GM19438 (cell line): Measurements from ENCODE around the gene UBE4B.
"Not testable (repeated sequence)": the region's sequence is repeated elsewhere in the genome, so short reads cannot be mapped to it uniquely, and the experiment has no call there.

Source experiments
- ATAC-seq: cut with Tn5 transposase; IDR thresholded peaks from one replicate; pipeline ENCODE4 v1.9.1; 2021; ENCODE audit warnings: low read depth; ENCODE audit not compliant: unreplicated experiment

UBE4B gene

DNA sequence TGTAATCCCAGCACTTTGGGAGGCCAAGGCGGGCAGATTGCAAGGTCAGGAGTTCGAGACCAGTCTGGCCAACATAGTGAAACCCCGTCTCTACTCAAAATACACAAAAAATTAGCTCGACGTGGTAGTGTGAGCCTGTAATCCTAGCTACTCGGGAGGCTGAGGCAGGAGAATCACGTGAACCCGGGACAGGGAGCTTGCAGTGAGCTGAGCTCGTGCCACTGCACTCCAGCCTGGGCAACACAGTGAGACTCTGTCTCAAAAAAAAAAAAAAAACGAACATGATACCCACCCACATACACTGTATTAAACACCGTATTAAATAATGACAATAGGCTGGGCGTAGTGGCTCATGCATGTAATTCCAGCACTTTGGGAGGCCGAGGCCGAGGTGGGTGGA lies 172.4 kb downstream of the UBE4B start:
- not testable (repeated sequence) for ATAC-seq

GRCh38 chr1:10207810-10208209 lies 175.1 kb downstream of the UBE4B start:
- no peak for ATAC-seq

DNA sequence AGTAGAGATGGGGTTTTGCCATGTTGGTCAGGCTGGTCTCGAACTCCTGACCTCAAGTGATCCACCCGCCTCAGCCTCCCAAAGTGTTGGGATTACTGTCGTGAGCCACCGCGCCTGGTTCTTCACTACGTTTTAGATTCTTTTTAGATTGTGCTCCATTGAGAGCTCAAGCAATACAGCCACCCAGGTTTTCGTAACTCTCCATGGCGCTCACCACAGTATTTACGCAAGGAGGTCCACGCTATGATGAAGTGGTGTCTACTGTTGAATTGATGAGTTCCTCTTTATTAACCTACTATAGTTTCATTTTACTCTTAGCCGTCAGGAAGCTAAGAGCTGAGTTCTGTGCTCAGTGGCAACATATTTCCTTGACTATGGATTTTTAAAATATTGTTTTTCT lies 175.8 kb downstream of the UBE4B start:
- no peak for ATAC-seq

- no peak for ATAC-seq
Observed at GRCh38 chr1:10209590-10209904, 176.8 kb downstream of the UBE4B start.

- ATAC-seq = peak; percentile 99
Observed at GRCh38 chr1:10209905-10210810, 177.4 kb downstream of the UBE4B start, which contains the start of gene KIF1B. Gene KIF1B, plus strand, starts transcription at chr1:10210570. Its CDS starts 21,759 bp downstream, at chr1:10232329.

DNA sequence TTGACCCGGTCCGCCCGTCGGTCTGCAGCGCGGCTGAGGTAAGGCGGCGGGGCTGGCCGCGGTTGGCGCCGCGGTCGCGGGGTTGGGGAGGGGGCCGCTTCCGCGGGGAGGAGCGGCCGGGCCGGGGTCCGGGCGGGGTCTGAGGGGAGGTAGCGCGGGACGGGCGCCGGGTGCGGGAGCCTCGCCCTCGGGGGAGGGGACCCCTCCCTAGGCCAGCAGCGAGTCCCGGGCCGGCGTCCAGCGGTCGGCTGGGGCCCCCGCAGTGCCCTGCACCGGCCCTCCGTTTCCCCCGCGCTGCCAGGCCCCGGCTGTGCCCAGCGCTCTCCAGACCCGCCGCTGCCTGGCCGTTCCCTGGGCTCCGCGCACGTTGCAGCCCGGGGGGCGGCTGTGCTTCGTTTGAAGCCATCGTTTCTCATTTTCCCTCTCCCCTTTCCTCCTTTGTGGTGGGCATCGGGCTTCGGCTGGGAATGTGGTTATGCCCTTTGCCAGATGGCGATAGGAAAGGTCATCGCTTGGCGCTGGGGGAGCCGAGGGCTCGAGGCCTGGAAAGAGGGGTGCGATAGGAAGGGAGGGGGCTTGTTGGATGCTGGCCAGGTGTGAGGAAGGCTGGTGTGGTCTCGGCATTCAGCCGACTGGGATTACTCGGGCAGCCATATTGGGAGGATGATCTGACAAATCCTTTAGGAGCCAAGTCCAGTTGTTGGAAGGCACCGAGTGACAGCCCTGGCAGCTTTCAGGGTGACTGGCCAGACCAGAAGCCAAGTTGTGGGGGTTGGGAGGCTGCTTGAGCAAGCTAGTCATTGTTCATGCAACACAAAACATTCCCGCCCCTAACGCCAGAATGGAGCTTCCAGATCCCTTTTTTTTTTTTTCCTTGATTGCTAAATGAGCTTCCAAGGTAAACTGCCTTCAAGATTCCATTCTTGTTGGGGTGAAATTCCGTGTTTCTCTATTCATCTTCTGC lies 178.4 kb downstream of the UBE4B start:
- peak; percentile 6 for ATAC-seq

GRCh38 chr1:10211805-10212410 lies 179.2 kb downstream of the UBE4B start:
- no peak for ATAC-seq

- ATAC-seq = no peak
Observed at GRCh38 chr1:10212476-10212875, 179.7 kb downstream of the UBE4B start.

DNA sequence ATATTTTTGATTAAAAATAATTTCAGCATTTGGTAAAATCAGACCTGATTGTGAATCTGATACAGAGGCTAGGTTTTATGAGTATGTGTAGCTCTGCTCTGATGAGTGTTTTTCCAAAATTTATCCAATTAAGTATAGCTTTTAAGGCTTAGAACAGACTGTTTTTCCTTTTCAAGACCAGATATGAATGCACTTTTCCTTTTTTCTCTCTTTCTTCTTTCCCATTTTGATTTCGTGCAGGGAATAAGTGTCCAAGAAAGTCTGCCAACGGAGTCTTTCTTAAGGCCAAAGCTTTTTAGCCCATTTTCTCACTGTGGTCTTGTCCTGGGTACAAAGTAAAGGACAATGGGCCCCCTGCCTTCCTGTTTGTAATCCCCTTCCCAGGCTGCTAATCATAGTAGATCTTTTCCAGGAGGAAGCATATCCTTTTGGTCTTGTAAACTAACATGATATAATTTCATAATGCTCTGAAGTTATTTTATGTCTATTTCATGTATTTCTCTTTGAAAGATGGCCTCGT lies 180.5 kb downstream of the UBE4B start:
- ATAC-seq = no peak

DNA sequence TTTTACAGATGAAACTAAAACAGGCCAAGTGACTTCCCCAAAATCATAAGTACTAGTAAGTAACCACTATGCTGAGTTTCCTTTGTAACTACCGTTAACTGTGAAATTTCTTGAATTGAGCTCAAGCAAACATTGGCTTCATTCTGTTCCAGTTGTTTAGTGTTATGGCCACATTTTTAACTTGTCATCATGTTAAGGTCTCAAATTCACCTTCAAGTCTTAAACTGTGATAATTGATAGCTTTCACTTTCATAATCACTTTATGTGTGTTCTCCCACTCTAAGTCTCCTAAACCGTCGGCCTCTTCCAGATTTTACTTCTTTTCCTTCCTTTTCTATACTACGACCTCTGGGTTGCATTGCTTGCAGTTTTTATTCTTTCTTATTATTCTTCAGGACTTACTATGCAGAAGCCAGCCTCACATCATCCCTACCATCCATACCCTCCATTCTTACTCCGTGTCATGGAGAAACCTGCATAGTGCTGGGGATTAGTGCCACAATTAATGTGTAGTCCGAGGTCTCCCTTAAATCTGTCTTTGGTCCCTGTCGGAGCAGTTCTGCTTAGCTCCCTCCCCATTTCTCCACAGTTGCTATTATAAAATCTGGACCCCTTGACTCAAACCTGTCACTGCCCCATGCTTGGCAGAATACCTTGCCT lies 183.5 kb downstream of the UBE4B start:
- no peak for ATAC-seq

DNA sequence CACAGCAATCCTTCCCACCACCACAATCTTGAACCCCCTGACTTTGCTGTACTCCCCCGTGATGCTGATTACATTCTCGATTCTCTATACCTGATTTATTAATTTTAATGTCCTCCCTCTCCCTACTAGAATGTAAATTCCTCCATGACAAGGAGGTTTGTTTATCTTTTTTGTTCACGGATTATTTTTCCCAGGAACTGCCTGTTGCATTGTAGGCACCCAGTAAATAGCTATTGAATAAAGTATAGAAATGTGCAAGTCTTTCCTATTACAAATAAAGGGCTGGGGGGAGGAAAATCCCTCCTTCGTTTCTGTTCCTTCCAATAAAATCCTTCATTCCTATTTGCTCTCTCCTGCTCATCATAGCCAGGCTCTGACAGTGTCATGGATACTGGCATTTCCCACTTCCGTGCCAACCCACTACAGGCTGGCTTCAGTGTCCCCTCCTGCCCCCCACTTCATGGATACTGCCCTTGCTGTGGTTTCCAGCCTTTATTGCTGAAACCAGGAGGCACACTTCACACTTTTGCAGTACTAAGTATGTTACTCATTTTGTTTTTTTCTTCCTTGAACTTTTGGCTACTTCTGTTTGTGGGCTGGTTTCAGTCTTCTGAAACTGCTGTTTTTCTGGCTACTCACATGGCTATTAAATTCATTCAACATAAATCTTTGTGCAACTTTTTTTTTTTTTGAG lies 185.1 kb downstream of the UBE4B start:
- no peak for ATAC-seq

DNA sequence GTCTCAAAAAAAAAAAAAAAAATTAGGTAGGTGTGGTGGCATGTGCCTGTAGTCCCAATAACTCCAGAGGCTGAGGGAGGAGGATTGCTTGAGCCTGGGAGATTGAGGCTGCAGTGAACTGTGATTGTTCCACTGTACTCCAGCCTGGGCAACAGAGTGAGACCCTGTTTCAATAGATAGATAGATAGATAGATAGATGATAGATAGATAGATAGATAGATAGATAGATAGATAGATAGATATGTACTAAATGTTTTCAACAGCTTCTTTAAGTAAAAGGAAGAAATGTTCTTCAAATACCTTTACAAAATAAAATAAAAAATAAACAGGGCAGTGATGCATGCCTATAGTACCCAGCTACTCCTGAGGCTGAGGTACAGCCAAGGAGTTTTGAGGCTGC lies 187.4 kb downstream of the UBE4B start:
- ATAC-seq = no peak

GRCh38 chr1:10220657-10221056 lies 187.9 kb downstream of the UBE4B start:
- not testable (repeated sequence) for ATAC-seq

DNA sequence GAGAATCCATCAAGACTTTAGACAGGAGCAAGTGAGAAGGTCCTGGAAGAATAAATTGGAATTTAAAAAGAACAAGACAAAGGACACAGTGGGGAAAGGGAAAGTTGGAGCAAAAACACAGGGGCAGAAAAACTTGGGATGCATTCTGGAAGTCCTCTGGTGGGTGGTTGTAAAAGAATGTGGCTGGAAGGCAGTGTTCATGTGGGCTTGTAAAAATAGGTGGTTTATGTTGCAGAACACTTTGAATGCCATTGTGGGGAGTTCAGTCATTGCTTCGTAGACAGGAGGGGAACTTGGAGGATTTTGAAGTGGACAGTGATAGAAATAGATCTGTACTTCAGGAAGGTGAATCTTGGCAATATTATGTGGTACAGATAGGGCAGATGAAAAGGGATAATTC lies 192.8 kb downstream of the UBE4B start:
- no peak for ATAC-seq

DNA sequence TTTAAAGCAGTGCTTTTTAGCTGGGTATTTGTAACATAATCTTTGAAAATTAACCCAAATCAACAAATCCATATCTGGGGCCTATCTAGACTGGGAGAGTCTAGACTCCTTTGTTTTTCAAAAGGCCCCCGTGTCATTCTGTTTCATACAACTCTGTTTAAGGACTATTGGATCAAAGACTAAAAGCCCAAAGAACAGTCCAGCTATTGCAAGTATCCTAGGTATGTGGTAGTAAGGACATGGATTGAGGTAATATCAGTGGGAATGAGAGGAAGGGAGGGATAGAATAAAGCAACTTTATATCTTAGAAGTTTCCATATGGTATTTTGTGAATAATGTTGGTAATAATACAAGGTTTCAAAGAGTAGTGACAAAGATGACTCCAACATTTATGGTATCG lies 195.8 kb downstream of the UBE4B start:
- ATAC-seq = no peak

DNA sequence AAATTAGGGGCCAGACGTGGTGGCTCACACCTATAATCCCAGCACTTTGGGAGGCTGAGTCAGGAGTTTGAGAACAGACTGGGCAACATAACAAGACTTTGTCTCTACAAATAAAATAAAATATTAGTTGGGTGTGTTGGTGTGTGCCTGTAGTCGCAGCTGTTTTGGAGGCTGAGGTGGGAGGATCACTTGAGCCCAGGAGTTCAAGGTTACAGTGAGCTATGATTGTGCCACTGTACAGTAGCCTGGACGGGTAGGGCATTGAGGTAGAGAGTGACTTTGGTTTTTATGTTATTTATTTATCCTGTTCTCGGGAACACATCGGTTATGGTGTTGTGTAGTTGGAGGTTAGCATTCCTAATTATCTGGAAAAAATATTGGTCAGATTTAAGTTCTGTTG lies 197.1 kb downstream of the UBE4B start:
- ATAC-seq = no peak
